ENCODE data around the gene NQO2.
"Not testable (repeated sequence)": the region's sequence is repeated elsewhere in the genome, so short reads cannot be mapped to it uniquely, and the experiment has no call there.

GRCh38 chr6:3048009-3048408, 48.3 kb downstream of the NQO2 start:
- not testable (repeated sequence) for TF ChIP-seq CTCF (tag by site-specific recombination; IDR thresholded peaks at IDR 0.05); ZNF677 (tag by site-specific recombination; IDR thresholded peaks at IDR 0.05); ZNF175 (tag by site-specific recombination; IDR thresholded peaks at IDR 0.05); ZNF350 (tag by site-specific recombination; IDR thresholded peaks at IDR 0.05); HOXA7 (CRISPR knock-in tag; IDR thresholded peaks at IDR 0.05; ENCODE audit: borderline replicate concordance); ZNF623 (tag by site-specific recombination; IDR thresholded peaks at IDR 0.05); YY1 (tag by site-specific recombination; IDR thresholded peaks at IDR 0.05); ZSCAN30 (tag by site-specific recombination; IDR thresholded peaks at IDR 0.05)
- TF ChIP-seq, protein P1, sequence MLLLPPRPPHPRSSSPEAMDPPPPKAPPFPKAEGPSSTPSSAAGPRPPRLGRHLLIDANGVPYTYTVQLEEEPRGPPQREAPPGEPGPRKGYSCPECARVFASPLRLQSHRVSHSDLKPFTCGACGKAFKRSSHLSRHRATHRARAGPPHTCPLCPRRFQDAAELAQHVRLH (tag by site-specific recombination; IDR thresholded peaks at IDR 0.05): not testable (repeated sequence)
- TF ChIP-seq, protein P2, sequence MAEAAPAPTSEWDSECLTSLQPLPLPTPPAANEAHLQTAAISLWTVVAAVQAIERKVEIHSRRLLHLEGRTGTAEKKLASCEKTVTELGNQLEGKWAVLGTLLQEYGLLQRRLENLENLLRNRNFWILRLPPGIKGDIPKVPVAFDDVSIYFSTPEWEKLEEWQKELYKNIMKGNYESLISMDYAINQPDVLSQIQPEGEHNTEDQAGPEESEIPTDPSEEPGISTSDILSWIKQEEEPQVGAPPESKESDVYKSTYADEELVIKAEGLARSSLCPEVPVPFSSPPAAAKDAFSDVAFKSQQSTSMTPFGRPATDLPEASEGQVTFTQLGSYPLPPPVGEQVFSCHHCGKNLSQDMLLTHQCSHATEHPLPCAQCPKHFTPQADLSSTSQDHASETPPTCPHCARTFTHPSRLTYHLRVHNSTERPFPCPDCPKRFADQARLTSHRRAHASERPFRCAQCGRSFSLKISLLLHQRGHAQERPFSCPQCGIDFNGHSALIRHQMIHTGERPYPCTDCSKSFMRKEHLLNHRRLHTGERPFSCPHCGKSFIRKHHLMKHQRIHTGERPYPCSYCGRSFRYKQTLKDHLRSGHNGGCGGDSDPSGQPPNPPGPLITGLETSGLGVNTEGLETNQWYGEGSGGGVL (tag by site-specific recombination; IDR thresholded peaks at IDR 0.05): not testable (repeated sequence)
